ENCODE measurements around the gene SMARCAL1. TPM values are rescaled to one million over a fixed set of nuclear protein-coding genes. Genes with fewer than 3 reads are reported as not detected.

The SMARCAL1 gene
- total and polyA plus RNA-seq, 2 of the 4 experiments (the other 2 are of a cell fraction) = 13.6 to 21.0 TPM

DNA sequence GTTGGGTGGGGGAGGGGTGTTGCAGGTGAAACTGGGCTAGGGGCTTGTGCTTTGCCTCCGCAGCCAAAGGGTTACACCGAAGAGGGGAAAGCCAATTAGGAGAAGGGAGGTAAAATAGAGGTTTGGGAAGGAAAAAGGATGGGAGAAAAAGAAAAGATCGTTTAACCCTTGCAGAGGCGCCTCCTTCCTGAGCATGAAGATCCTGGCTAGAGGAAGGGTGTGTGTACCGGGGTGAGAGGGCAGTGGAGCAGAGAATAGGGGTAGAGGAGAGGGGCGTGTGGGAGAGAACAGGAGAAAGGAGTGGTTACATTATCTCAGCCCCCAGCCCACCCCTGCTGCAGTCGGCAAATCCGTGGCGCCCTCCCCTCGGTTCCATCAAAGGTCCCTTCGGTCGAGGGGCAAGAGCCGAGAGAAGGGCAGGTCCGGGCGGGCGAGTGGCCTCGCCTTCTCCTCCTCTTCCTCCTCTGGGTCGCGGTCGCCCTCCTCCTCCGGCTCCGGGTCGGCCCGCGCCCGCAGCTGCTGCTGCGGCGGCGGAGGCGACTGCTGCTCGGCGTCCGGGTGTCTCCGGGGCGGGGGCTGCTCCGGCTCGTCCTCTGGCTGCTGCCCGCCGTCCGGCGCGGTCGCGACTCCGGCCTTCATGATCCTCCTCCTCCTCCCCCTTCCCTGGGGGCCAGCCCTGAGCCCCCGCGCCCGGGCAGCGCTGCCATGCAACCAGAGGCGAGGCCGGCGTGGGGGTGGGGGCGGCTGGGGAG lies 41.1 kb upstream of the SMARCAL1 start:
- Histone ChIP-seq H3K36me3 (ENCODE audit: control insufficient read depth, insufficient read depth, low read length) (no peaks in the 10 kb centered on the region), H3K23ac (ENCODE audit: low read depth, low read length) (peak overlapping the region; percentile 88), H3K14ac (replicated peaks; ENCODE audit: low read depth, low read length) (peak overlapping the region; percentile 86), H3K4me3 (ENCODE audit: insufficient read depth, low read depth, low read length) (peak overlapping the region; percentile 59), H4K5ac (ENCODE audit: low read depth, low read length) (no peak overlapping the region), H3K9ac (ENCODE audit: low read depth, low read length) (peak overlapping the region; percentile 65), H4K91ac (ENCODE audit: insufficient read depth, low read depth, low read length) (peak overlapping the region; percentile 96), H3K27me3 (ENCODE audit: control insufficient read depth, insufficient read depth, low read length) (no peaks in the 10 kb centered on the region), H2AK5ac (ENCODE audit: low read depth, low read length) (peak overlapping the region; percentile 86), H3K9me1 (ENCODE audit: insufficient read depth, low read length) (peaks cover 13% of the 10 kb centered on the region; the same call in 1 of the 2 replicates), H2BK120ac (ENCODE audit: low read depth, low read length) (peak overlapping the region; percentile 85), H2BK5ac (ENCODE audit: low read depth, low read length, poor library complexity, severe bottlenecking) (peak overlapping the region; percentile 90), H3K56ac (ENCODE audit: extremely low read depth, insufficient read depth, low read length) (peak overlapping the region; percentile 68; the same call in 1 of the 2 replicates), H3K4me2 (ENCODE audit: low read depth, low read length) (peak overlapping the region; percentile 80), H4K8ac (ENCODE audit: low read depth in 2 of 2, low read length in 2 of 2) (peak overlapping the region; percentile 62 to 82; a peak in 3 of 4 replicates), H3K4me1 (ENCODE audit: control insufficient read depth, insufficient read depth, low read length) (peaks cover 6% of the 10 kb centered on the region), H3K9me3 (ENCODE audit: control insufficient read depth, insufficient read depth, low read length) (no peaks in the 10 kb centered on the region), H2AFZ (replicated peaks; ENCODE audit: low read length, poor library complexity) (peak overlapping the region; percentile 86), H3K79me1 (ENCODE audit: low read depth in 1 of 2, low read length in 2 of 2) (peaks cover 12 to 48% of the 10 kb centered on the region in 2 experiments), H2BK20ac (ENCODE audit: low read depth, low read length) (peak overlapping the region; percentile 59), H3K4ac (ENCODE audit: low read depth, low read length) (peak overlapping the region; percentile 90), H3K18ac (ENCODE audit: low read depth, low read length) (peak overlapping the region; percentile 38), H4K20me1 (ENCODE audit: insufficient read depth, low read length) (peaks cover 19% of the 10 kb centered on the region), H2AK9ac (replicated peaks; ENCODE audit: low read depth, low read length, poor library complexity) (peak overlapping the region; percentile 95), H3K27ac (ENCODE audit: insufficient read depth, low read length) (peak overlapping the region; percentile 74; the same call in 1 of the 2 replicates), H2BK15ac (ENCODE audit: low read depth, low read length) (peak overlapping the region; percentile 65; the same call in 2 of the 3 replicates)
- in situ Hi-C loops (cut with MboI; ENCODE audit: low sequenced_read_pairs) = no loop called here
- ChIA-PET CTCF (no interaction called here), POLR2A (ENCODE audit: unreplicated experiment) (no interaction called here)
- 2% methylated on average over 21 of the region's 53 CpGs; no CpG with 5 or more reads in 1 of the 2 experiments for WGBS, 2 experiments (ENCODE audit: extremely low coverage in 2 of 2, insufficient read length in 1 of 2)
- DNase-seq = no peak
- dilution Hi-C loops (cut with HindIII; ENCODE audit: low sequenced_read_pairs, unreplicated experiment) = no loop called here
- TF ChIP-seq MAZ (IDR thresholded peaks at IDR 0.05; ENCODE audit: borderline replicate concordance, low read depth, low read length) = 0 out of 2 replicates have a peak, but pooled peaks have one; percentile 45
- TF ChIP-seq CHD1 (IDR thresholded peaks at IDR 0.05; ENCODE audit: low read depth, low read length) = no peak
- TF ChIP-seq RFX5 (IDR thresholded peaks at IDR 0.05; ENCODE audit: low read depth, low read length) = no peak
- no peak for TF ChIP-seq BHLHE40 (IDR thresholded peaks at IDR 0.05; ENCODE audit: low read depth, low read length)
- no peak for TF ChIP-seq CEBPB (IDR thresholded peaks at IDR 0.05; ENCODE audit: low read depth, low read length)
- TF ChIP-seq MXI1 (IDR thresholded peaks at IDR 0.05; ENCODE audit: borderline replicate concordance, low read depth, low read length) = 0 out of 2 replicates have a peak, but pooled peaks have one; percentile 19
- no TSS peak for BruUV-seq (replicated peaks)
- ATAC-seq (ENCODE audit: low read depth) = no peak; the same call in 1 of the 2 replicates
- intact Hi-C loops (cut with micrococcal nuclease) = loop anchor here (1.0 kb wide), 1 partner anchor 154 kb away; no protein-coding TSS in a partner anchor

Measured in IMR-90 (cell line).